HG03378 (cell line): ENCODE results near the gene ENSA.
A peak's percentile ranks its signal among the peaks of the same experiment; 100 is the strongest.
"Not testable (repeated sequence)": the region's sequence is repeated elsewhere in the genome, so short reads cannot be mapped to it uniquely, and the experiment has no call there.

ENCODE experiments used
- ATAC-seq: cut with Tn5 transposase; IDR thresholded peaks from one replicate; pipeline ENCODE4 v1.9.1; 2021; ENCODE audit warnings: mild to moderate bottlenecking, moderate library complexity; ENCODE audit not compliant: unreplicated experiment

ENSA gene, protein sequence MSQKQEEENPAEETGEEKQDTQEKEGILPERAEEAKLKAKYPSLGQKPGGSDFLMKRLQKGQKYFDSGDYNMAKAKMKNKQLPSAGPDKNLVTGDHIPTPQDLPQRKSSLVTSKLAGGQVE

DNA sequence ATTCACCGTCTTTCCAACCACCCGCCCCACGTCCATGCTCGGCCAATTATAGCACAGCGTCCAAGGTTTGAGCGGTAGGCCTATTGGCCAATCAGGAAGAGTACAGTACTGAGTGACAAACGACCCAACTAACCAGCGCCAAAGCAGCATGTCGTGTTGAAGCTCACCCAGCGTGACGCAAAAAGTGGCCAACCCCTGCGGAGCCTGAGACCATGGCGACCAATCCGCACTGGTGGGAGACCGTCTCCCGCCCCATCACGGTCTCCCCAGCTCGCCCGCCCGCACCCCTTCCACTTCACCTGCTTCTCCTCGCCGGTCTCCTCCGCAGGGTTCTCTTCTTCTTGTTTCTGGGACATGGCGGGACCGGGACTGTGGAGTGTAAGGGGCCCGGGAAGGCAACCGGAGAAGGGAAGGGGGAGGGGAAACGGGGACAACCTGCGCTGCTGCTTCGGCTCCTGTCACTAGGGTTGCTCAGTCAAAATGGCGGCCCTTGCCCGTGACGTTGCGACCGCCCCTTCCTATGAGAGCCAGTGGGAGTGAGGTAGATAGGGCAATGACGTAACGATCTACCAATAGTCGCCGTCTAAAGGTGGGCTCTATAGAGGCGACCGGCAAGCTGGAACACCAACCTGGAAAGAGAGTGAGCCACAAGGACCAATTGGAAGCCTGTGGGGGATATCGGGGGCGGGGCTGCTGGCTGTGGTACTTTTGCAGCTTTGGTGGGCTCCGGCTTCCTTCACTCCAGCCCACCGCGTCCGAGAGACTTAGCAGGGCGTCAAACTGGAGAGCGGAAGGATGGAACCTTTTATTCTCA is at the start of gene ENSA:
Gene ENSA (minus strand): TSS at position 498 of the 814 bp plus-strand sequence. CDS start 142 bp downstream, at position 356.
- peak; percentile 87 for ATAC-seq

DNA sequence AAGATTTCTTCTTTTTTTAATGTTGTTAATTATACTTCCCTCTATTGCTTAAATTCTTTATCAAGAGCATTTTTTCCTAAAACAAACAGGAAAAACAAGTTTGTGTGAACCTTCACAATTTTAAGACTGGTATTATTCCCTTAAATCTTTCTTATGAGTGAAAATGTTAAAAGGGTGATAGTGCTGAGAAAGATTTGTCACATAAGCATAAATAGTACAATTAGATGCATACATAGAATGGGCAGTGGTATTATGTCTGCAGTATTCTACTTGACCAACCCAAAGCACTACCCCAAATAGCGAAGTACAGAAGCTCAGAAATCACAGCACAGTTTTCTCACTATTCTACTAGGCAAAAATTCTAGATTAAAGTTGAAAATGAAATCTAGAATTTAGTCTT is 49.6 kb upstream of the ENSA start:
- ATAC-seq, result no peak

DNA sequence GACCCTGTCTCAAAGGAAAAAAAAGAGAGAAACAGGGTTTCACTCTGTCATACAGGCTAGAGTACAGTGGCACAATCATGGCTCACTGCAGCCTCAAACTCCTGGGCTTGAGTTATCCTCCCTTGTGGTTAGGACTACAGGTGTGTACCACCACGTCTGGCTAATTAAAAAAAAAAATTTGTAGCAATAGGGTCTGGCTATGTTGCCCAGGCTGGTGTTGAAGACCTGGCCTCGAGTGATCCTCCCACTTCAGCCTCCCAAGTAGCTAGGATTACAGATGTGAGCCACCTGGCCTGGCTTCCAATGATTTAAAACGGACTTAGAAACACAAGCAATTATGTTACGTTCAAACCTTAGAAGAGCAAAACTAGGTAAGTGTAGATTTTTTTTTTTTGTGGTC is 45.5 kb upstream of the ENSA start:
- no peak for ATAC-seq

DNA sequence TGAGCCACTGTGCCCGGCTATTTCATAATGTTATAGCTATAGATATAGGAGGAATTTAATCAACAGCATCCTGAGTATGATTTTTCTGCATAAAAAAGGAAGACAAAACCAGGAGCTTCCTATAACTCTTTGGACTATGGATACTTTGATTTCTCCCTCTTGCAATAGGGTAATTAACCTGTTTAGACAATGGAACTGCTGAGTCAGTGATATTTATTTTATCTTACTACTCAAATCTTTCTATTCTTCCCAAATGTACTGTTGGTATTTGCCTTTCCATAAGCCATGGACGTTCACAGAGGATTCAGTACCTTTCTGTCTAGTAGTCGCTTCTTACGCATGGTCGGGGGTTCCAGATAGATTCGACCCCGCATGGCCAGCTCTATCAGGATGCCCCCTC is 33.9 kb upstream of the ENSA start:
- no peak for ATAC-seq

DNA sequence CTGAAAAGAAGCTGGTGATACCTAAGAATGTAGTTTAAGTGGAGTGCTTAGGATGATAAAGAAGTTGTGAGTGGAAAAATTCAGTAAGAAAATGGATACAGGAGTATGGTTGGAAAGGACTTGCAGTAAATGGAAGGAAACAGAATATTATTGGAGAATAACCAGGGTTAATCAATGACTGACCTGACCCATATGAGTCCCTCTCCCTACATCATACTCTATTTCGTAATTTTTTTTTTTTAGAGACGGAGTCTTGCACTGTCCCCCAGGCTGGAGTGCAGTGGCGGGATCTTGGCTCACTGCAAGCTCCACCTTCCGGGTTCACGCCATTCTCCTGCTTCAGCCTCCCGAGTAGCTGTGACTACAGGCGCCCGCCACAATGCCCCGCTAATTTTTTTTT is 33.4 kb upstream of the ENSA start:
- ATAC-seq, result no peak

DNA sequence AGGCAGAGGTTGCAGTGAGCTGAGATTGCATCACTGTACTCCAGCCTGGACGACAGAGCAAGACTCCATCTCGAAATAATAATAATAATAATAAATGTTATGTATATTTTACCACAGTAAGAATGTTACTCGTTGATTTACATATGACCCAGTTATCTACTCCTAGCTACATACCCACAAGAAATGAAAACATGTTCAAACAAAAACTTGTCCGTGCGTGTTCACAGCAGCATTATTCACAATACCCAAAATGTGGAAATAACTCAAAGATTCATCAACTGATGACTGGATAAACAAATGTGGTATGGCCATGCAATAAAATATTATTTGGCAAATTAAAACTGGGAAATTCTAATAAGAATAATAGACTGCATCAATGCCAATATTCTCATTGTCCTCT is 31.7 kb upstream of the ENSA start:
- no peak for ATAC-seq

DNA sequence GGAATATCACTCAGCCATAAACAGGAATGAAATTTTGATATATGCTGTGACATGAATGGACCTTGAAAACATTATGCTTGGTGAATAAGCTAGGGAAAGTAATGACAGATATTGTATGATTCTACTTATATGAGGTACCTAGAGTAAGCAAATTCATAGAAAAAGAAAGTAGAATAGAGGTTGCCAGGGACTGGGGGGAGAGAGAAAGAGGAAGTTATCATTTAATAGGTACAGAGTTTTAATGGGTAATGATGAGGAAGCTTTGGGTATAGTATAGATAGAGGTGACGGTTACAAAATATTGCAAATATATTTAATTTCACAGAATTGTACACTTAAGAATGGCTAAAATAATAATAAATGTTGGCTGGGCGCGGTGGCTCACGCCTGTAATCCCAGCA is 31.2 kb upstream of the ENSA start:
- ATAC-seq, result no peak

DNA sequence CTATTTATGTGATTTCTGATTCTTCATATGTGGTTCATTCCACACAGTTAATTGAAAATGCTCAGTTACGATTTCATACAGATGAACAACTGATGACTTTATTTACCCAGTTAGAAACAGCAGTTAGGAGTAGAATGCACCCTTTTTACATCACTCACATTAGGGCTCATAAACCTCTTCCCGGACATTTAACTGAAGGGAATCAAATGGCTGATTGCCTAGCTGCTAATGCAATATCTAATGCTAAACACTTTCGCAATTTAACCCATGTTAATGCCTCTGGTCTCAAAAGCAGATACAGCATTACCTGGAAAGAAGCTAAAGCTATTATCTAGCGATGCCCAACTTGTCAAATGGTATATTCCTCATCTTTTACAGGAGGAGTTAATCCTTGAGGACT is 27.7 kb upstream of the ENSA start:
- ATAC-seq, result not testable (repeated sequence)

DNA sequence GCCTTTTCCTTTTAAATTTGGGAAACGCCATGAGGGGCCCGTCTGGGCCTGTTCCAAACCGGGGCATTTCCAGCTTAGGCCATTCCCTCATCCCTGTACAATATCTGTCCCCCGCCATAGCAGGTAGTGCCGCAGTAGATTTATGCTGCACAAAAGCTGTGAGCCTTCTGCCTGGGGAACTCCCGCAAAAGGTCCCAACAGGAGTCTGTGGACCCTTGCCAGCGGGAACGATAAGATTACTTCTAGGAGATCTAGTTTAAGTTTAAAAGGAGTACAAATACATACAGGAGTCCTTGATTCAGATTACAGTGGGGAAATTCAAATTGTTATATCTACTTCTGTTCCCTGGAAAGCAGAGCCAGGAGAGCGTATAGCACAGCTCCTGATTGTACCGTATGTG is 25.2 kb upstream of the ENSA start:
- not testable (repeated sequence) for ATAC-seq

DNA sequence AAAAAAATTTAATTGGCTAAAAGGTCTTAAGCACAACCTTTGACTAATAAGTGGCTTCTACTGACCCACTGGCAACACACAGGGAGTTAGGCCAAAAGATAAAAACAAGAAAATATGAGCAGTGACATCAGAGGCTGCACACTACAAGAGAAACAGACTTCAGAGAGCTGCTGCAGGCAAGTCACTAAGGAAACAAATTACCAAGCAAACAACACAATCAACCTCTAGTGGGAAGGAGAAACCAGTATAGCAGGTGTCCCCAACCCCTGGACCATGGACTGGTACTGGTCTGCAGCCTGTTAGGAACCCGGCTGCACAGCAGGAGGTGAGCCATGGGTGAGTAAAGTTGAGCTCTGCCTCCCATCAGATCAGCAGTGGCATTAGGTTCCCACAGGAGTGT is 20.8 kb upstream of the ENSA start:
- no peak for ATAC-seq

DNA sequence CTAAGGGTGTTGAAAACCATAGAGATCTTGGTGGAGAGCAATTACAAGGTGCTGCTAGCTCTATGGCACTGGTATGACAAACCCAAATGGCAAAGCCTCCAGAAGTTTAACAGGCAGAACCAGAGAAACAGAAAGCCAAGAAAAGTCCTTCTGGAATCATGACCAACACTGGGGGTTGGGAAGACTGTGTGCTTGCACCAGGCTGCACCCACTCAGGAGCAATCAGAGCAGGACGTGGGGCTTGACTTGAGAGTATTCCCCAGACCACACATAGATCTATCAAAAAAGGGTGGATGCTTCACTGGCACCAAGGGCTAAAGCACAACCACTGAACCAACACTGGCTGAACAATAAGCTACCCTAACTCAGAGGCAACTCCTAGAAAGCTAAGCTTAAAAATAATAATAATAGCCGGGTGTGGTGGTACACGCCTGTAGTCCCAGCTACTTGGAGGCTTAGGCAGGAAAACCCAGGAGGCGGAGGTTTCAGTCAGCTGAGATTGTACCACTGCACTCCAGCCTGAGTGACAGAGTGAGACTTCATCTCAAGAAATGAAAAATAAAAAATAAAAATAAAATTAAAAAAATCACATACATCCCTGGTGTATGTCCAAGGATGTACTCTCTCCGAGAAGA is 20.1 kb upstream of the ENSA start:
- no peak for ATAC-seq

DNA sequence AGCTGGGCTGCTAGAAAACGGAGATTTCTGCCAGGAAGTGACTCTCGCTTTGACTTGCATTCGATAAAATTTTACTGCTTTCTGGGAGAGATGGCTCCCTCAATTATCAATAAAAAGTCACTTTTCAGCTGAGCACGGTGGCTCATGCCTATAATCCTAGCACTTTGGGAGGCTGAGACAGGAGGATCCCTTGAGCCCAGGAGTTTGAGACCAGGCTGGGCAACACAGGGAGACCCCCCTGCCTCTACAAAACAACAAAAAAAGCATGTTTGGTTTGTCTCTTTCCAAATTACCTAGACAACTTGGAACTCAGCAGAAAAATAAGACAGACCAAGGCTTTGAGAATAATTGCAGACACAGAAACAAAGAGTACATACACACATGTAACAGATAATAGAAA is 12.9 kb upstream of the ENSA start:
- no peak for ATAC-seq

DNA sequence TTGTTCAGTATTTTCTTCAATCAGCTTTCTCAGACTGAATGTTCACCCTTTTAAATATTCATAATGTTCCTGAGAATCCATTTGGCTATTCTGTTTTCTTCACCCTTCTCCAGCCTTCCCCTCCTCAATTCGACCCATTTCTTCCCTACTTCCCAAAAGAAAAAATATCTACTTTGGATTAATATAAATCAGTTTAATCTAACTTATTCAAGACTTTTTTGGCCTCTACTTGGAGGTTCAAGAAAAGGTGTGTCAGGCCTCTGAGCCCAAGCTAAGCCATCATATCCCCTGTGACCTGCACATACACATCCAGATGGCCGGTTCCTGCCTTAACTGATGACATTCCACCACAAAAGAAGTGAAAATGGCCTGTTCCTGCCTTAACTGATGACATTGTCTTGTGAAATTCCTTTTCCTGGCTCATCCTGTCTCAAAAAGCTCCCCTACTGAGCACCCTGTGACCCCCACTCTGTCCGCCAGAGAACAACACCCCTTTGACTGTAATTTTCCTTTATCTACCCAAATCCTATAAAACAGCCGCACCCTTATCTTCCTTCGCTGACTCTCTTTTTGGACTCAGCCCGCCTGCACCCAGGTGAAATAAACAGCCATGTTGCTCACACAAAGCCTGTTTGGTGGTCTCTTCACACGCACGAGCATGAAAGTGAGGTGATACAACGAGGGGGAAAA is 11.9 kb upstream of the ENSA start:
- ATAC-seq, result not testable (repeated sequence)

DNA sequence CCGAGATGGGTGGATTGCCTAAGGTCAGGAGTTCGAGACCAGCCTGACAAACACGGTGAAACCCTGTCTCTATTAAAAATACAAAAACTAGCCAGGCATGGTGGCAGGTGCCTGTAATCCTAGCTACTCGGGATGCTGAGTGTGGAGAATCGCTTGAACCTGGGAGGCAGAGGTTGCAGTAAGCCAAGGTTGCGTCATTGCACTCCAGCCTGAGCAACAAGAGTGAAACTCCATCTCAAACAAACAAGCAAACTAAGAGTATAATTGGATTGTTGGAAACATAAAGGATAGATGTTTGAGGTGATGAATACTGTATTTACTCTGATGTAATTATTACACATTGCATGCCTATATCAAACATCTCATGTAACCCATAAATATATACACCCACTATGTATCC is 9.0 kb upstream of the ENSA start:
- ATAC-seq, result not testable (repeated sequence)

DNA sequence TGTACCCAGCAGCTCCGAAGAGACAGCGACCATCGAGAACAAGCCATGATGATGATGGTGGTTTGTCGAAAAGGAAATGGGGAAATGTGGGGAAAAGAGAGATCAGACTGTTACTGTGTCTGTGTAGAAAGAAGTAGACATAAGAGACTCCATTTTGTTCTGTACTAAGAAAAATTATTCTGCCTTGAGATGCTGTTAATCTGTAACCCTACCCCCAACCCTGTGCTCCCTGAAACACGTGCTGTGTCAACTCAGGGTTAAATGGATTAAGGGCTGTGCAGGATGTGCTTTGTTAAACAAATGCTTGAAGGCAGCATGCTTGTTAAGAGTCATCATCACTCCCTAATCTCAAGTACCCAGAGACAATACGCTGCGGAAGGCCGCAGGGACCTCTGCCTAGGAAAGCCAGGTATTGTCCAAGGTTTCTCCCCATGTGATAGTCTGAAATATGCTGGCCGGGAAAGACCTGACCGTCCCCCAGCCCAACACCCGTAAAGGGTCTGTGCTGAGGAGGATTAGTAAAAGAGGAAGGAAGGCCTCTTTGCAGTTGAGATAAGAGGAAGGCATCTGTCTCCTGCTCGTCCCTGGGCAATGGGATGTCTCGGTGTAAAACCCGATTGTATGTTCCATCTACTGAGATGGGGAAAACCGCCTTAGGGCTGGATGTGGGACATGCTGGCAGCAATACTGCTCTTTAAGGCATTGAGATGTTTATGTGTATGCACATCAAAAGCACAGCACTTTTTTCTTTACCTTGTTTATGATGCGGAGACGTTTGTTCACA is 5.6 kb upstream of the ENSA start:
- not testable (repeated sequence) for ATAC-seq

DNA sequence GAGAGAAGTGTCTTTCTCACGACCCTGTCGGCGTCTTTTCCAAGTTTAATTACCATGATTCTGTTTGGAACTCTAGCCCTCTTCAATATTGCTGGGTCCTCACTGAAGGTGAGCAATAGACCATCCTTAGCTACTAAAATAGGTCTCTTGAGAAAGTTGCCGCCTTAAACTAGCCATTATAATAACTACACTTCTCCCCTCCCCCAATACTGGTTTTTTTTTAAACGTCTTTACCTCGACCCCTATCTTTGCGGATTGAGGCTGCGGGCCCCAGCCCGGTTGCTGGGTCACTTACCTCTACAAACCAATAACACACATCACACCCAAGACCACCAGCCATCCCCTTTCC is 672 bp downstream of the ENSA start:
- no peak for ATAC-seq

DNA sequence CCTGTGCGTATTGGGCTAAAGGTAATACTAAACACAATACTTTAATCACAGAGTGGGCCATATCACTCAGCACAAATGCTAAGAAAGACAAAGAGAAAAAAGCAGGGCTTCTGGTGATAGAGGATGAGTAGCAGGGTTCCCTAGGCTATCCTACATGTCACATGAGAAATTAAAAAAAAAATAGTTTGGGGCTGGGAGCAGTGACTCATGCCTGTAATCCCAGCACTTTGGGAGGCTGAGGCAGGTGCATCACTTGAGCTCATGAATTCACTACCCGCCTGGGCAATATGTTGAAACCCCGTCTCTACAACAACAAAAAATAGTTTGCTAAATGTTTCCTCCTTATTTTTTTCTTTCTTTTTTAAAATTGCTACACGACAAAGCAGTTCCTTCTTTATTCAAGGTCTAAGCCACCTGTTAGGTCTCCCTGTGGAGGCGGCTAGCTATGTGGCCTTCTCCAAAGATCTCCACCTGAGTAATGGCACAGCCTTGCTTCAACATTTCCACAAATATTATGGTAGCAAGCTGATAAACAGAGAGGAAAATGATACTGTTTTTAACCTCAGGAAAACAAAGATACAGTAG is 1.5 kb downstream of the ENSA start:
- ATAC-seq, result no peak

DNA sequence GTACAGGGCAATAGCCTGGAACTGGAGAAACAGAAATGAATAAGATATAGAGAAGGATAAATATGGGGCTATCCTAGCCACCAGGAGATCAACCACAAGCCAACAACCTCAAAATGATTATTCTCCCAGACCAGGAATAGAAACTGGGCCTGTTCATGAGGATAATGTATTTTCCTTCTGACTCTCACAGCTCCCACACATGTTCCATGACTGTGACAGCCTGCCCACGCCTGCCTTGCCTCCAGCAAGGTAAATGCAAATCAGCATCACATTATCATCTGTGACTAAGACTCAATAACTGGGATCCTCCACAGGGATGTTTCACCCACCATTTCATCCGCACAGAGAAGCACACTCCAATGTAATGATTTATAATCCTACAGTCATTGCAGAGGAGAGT is 3.3 kb downstream of the ENSA start:
- ATAC-seq, result no peak

DNA sequence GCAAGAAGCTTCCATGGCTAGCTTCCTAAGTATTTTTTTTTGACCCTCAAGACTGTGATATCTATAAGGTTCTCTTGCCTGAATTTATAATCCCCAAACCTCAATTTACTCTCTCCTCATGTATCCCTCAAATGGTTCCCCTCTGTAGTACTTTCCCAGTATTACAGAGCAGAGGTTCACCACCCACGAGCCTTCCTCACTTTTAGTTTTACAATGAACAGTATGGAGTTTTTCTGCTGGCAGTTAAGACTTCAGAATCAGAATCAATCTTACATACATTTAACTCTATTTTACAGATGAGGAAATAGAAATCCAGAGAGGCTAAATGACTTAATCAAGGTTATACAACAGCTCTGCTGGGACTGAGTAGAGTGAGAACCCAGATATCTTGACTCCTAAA is 4.9 kb downstream of the ENSA start:
- not testable (repeated sequence) for ATAC-seq

DNA sequence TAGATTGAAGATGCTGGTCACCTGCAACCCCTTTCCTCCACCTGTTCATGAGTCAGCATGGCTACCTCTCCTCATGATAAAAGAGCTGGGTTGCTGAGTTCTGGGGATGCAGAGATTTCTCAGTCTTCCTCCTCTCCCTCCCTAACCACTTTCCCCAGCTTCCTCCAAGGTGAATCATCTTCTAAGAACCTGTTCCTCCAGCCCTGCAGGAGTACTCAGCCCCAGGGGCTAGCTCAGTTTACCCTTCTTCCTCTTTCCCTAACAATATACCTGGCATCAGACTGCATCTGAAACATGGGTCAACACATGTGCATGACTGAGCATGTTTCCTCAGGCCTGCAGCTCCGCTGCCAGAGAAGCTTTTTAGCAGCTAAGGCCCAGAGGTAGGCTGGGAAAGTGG is 5.3 kb downstream of the ENSA start:
- not testable (repeated sequence) for ATAC-seq
